Measurements from ENCODE around the gene EMP3. TPM values are rescaled to one million over a fixed set of nuclear protein-coding genes. Genes with fewer than 3 reads are reported as not detected.
A peak's percentile ranks its signal among the peaks of the same experiment; 100 is the strongest.

The EMP3 gene
- total and polyA plus RNA-seq, 2 of the 13 experiments (the other 11 are each of a cell fraction or from before 2014, with no cell fraction given): 2.2 to 7.8 TPM

DNA sequence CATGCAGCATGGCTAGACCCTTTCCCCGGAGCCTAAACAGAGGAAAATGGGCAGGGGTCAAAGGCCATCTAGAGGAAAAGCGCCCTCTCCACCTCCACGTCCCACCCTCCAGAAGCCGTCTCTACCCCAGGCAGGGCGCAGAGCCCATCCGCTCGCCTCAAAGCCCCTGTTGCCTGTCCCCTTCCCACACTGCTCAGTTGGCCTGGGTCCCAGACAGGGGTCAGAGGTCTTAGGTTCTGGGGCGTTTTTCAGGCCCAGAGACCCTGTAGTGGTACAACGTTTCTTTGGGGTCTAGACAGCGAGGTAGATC, 38.1 kb downstream of the EMP3 start (continued):
- TF ChIP-seq, protein P1, sequence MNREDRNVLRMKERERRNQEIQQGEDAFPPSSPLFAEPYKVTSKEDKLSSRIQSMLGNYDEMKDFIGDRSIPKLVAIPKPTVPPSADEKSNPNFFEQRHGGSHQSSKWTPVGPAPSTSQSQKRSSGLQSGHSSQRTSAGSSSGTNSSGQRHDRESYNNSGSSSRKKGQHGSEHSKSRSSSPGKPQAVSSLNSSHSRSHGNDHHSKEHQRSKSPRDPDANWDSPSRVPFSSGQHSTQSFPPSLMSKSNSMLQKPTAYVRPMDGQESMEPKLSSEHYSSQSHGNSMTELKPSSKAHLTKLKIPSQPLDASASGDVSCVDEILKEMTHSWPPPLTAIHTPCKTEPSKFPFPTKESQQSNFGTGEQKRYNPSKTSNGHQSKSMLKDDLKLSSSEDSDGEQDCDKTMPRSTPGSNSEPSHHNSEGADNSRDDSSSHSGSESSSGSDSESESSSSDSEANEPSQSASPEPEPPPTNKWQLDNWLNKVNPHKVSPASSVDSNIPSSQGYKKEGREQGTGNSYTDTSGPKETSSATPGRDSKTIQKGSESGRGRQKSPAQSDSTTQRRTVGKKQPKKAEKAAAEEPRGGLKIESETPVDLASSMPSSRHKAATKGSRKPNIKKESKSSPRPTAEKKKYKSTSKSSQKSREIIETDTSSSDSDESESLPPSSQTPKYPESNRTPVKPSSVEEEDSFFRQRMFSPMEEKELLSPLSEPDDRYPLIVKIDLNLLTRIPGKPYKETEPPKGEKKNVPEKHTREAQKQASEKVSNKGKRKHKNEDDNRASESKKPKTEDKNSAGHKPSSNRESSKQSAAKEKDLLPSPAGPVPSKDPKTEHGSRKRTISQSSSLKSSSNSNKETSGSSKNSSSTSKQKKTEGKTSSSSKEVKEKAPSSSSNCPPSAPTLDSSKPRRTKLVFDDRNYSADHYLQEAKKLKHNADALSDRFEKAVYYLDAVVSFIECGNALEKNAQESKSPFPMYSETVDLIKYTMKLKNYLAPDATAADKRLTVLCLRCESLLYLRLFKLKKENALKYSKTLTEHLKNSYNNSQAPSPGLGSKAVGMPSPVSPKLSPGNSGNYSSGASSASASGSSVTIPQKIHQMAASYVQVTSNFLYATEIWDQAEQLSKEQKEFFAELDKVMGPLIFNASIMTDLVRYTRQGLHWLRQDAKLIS (CRISPR knock-in tag; IDR thresholded peaks at IDR 0.05): peak; percentile 85
- TF ChIP-seq ZNF121 (CRISPR knock-in tag; IDR thresholded peaks at IDR 0.05) (no peak), CREB1 (IDR thresholded peaks at IDR 0.05) (no peak), CREB1 (CRISPR knock-in tag; IDR thresholded peaks at IDR 0.05) (no peak), MEIS2 (CRISPR knock-in tag; IDR thresholded peaks at IDR 0.05) (peak; percentile 44; the same call in 1 of the 2 replicates), XBP1 (CRISPR knock-in tag; IDR thresholded peaks at IDR 0.05) (no peak), ZBTB38 (CRISPR knock-in tag; IDR thresholded peaks at IDR 0.05) (no peak), BORCS8-MEF2B (CRISPR knock-in tag; IDR thresholded peaks at IDR 0.05) (no peak), ZFY (CRISPR knock-in tag; IDR thresholded peaks at IDR 0.05) (peak; percentile 57)
- TF ChIP-seq, protein P2, sequence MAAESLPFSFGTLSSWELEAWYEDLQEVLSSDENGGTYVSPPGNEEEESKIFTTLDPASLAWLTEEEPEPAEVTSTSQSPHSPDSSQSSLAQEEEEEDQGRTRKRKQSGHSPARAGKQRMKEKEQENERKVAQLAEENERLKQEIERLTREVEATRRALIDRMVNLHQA (CRISPR knock-in tag; IDR thresholded peaks at IDR 0.05): no peak
- TF ChIP-seq, protein P3, sequence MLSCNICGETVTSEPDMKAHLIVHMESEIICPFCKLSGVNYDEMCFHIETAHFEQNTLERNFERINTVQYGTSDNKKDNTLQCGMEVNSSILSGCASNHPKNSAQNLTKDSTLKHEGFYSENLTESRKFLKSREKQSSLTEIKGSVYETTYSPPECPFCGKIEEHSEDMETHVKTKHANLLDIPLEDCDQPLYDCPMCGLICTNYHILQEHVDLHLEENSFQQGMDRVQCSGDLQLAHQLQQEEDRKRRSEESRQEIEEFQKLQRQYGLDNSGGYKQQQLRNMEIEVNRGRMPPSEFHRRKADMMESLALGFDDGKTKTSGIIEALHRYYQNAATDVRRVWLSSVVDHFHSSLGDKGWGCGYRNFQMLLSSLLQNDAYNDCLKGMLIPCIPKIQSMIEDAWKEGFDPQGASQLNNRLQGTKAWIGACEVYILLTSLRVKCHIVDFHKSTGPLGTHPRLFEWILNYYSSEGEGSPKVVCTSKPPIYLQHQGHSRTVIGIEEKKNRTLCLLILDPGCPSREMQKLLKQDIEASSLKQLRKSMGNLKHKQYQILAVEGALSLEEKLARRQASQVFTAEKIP (CRISPR knock-in tag; IDR thresholded peaks at IDR 0.05; ENCODE audit: borderline replicate concordance): no peak
- TF ChIP-seq, protein P4, sequence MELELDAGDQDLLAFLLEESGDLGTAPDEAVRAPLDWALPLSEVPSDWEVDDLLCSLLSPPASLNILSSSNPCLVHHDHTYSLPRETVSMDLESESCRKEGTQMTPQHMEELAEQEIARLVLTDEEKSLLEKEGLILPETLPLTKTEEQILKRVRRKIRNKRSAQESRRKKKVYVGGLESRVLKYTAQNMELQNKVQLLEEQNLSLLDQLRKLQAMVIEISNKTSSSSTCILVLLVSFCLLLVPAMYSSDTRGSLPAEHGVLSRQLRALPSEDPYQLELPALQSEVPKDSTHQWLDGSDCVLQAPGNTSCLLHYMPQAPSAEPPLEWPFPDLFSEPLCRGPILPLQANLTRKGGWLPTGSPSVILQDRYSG (CRISPR knock-in tag; IDR thresholded peaks at IDR 0.05): no peak
- TF ChIP-seq, protein P5, sequence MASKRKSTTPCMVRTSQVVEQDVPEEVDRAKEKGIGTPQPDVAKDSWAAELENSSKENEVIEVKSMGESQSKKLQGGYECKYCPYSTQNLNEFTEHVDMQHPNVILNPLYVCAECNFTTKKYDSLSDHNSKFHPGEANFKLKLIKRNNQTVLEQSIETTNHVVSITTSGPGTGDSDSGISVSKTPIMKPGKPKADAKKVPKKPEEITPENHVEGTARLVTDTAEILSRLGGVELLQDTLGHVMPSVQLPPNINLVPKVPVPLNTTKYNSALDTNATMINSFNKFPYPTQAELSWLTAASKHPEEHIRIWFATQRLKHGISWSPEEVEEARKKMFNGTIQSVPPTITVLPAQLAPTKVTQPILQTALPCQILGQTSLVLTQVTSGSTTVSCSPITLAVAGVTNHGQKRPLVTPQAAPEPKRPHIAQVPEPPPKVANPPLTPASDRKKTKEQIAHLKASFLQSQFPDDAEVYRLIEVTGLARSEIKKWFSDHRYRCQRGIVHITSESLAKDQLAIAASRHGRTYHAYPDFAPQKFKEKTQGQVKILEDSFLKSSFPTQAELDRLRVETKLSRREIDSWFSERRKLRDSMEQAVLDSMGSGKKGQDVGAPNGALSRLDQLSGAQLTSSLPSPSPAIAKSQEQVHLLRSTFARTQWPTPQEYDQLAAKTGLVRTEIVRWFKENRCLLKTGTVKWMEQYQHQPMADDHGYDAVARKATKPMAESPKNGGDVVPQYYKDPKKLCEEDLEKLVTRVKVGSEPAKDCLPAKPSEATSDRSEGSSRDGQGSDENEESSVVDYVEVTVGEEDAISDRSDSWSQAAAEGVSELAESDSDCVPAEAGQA (IDR thresholded peaks at IDR 0.05; ENCODE audit: low read depth): no peak
- TF ChIP-seq, protein P5 (CRISPR knock-in tag; IDR thresholded peaks at IDR 0.05; ENCODE audit: borderline replicate concordance): no peak
- TF ChIP-seq, protein P6, sequence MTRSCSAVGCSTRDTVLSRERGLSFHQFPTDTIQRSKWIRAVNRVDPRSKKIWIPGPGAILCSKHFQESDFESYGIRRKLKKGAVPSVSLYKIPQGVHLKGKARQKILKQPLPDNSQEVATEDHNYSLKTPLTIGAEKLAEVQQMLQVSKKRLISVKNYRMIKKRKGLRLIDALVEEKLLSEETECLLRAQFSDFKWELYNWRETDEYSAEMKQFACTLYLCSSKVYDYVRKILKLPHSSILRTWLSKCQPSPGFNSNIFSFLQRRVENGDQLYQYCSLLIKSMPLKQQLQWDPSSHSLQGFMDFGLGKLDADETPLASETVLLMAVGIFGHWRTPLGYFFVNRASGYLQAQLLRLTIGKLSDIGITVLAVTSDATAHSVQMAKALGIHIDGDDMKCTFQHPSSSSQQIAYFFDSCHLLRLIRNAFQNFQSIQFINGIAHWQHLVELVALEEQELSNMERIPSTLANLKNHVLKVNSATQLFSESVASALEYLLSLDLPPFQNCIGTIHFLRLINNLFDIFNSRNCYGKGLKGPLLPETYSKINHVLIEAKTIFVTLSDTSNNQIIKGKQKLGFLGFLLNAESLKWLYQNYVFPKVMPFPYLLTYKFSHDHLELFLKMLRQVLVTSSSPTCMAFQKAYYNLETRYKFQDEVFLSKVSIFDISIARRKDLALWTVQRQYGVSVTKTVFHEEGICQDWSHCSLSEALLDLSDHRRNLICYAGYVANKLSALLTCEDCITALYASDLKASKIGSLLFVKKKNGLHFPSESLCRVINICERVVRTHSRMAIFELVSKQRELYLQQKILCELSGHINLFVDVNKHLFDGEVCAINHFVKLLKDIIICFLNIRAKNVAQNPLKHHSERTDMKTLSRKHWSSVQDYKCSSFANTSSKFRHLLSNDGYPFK (CRISPR knock-in tag; IDR thresholded peaks at IDR 0.05; ENCODE audit: borderline replicate concordance): peak; percentile 55; the same call in 1 of the 2 replicates
